OCI-LY7 (cell line): ENCODE measurements around the gene CPSF6.

Source experiments
- CTCF ChIP-seq: fragments of 200-600 bp; sonication (generic); conservative IDR thresholded peaks from 2 replicates; pipeline ENCODE4 v1.5.1; 2014; ENCODE audit warnings: mild to moderate bottlenecking, antibody characterized with exemption, low read length, moderate library complexity, mixed read lengths
- EZH2phosphoT487 ChIP-seq: fragments of 200-600 bp; sonication (generic); IDR thresholded peaks from 2 replicates; pipeline ENCODE4 v1.6.1; 2018; ENCODE audit warnings: low read depth, borderline replicate concordance, mild to moderate bottlenecking, mixed run types, antibody characterized with exemption, low read length, moderate library complexity, mixed read lengths

DNA sequence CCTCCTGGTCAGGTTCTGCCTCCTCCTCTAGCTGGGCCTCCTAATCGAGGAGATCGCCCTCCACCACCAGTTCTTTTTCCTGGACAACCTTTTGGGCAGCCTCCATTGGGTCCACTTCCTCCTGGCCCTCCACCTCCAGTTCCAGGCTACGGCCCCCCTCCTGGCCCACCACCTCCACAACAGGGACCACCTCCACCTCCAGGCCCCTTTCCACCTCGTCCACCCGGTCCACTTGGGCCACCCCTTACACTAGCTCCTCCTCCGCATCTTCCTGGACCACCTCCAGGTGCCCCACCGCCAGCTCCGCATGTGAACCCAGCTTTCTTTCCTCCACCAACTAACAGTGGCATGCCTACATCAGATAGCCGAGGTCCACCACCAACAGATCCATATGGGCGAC is 19.3 kb downstream of the CPSF6 start:
- TF ChIP-seq CTCF (no peak), EZH2phosphoT487 (no peak)
